PC-9 (cell line): Measurements from ENCODE around the gene LMF1. TPM values are rescaled to one million over a fixed set of nuclear protein-coding genes. Genes with fewer than 3 reads are reported as not detected.

Experiments used
- Bru-seq: library from RNA; stranded (reverse); fragments of 400-500 nt; gene quantifications from one replicate; lab custom pipeline; 2021; lab: Mats Ljungman, UMichigan
- BruChase-seq, 2 experiments: library from RNA; stranded (reverse); fragments of 400-500 nt; gene quantifications; one replicate each; lab custom pipeline; 2021; lab: Mats Ljungman, UMichigan
- BruUV-seq: library from RNA; stranded (reverse); fragments of 400-500 nt; replicated peaks from 2 replicates; lab custom pipeline; 2021; lab: Mats Ljungman, UMichigan
- CTCF ChIA-PET: fragments of 300-600 bp; sonication (Branson Sonifier 250); formaldehyde crosslinking; loops from one replicate; lab custom pipeline; 2022; ENCODE audit warnings: antibody characterized with exemption; lab: Charles Lee
- POLR2A ChIA-PET: fragments of 300-600 bp; sonication (Branson Sonifier 250); formaldehyde crosslinking; loops from one replicate; lab custom pipeline; 2022; ENCODE audit warnings: antibody characterized with exemption; ENCODE audit not compliant: unreplicated experiment; lab: Charles Lee
- DNase-seq, 2 experiments: peaks; one replicate each; pipeline versions ENCODE4 v3.0.0 to v3.0.0-alpha.2; 2015 to 2022; ENCODE audit warnings: mixed read lengths in 1 of 2
- H2AFZ ChIP-seq: fragments of 200-600 bp; sonication (generic); 2 replicates; pipeline ENCODE4 v1.8.1; 2017; ENCODE audit warnings: antibody characterized with exemption
- H3F3A ChIP-seq: fragments of 200-600 bp; sonication (generic); 2 replicates; pipeline ENCODE4 v1.8.1; 2017; ENCODE audit warnings: antibody characterized with exemption, mild to moderate bottlenecking, low read depth; ENCODE audit not compliant: insufficient read depth
- H3K27ac ChIP-seq: fragments of 200-600 bp; sonication (generic); 2 replicates; pipeline ENCODE4 v1.6.1; 2016; ENCODE audit warnings: mixed run types
- H3K27me3 ChIP-seq: fragments of 200-600 bp; sonication (generic); 2 replicates; pipeline ENCODE4 v1.6.1; 2016; ENCODE audit warnings: low read depth, mixed run types; ENCODE audit not compliant: insufficient read depth
- H3K36me3 ChIP-seq: fragments of 200-600 bp; sonication (generic); 2 replicates; pipeline ENCODE4 v1.6.1; 2016; ENCODE audit warnings: low read depth, mixed run types
- H3K4me1 ChIP-seq: fragments of 200-600 bp; sonication (generic); replicated peaks from 2 replicates; pipeline ENCODE4 v1.6.1; 2016; ENCODE audit warnings: mixed run types; ENCODE audit not compliant: insufficient read depth
- H3K4me2 ChIP-seq: fragments of 200-600 bp; sonication (generic); 2 replicates; pipeline ENCODE4 v1.6.1; 2017; ENCODE audit warnings: mixed run types
- H3K4me3 ChIP-seq: fragments of 200-600 bp; sonication (generic); 2 replicates; pipeline ENCODE4 v1.6.1; 2016; ENCODE audit warnings: mixed run types
- H3K79me2 ChIP-seq: fragments of 200-600 bp; sonication (generic); 2 replicates; pipeline ENCODE4 v1.6.1; 2017; ENCODE audit warnings: low read depth, mixed run types
- H3K9me2 ChIP-seq: fragments of 200-600 bp; sonication (generic); 2 replicates; pipeline ENCODE4 v1.8.1; 2017; ENCODE audit warnings: mild to moderate bottlenecking; ENCODE audit not compliant: insufficient read depth
- H3K9me3 ChIP-seq: fragments of 200-600 bp; sonication (generic); 2 replicates; pipeline ENCODE4 v1.8.1; 2016; ENCODE audit warnings: low read depth; ENCODE audit not compliant: insufficient read depth
- H4K20me1 ChIP-seq: fragments of 200-600 bp; sonication (generic); 2 replicates; pipeline ENCODE4 v1.8.1; 2017; ENCODE audit not compliant: insufficient read depth
- CTCF ChIP-seq: fragments of 200-600 bp; sonication (generic); conservative IDR thresholded peaks from 2 replicates; pipeline ENCODE4 v1.6.1; 2017; ENCODE audit warnings: mixed run types, antibody characterized with exemption, mild to moderate bottlenecking, moderate library complexity
- EZH2 ChIP-seq: fragments of 200-600 bp; sonication (generic); IDR thresholded peaks from 2 replicates; pipeline ENCODE4 v1.8.0; 2017; ENCODE audit warnings: antibody characterized with exemption, low read depth
- intact Hi-C: fragments of 100-400 bp; cut with micrococcal nuclease; formaldehyde crosslinking; loops from one replicate; pipeline ENCODE4 v1.10.0; 2022; ENCODE audit not compliant: unreplicated experiment
- long read RNA-seq: library from polyadenylated mRNA; stranded (forward); transcript quantifications from one replicate; pipeline ENCODE4 v2.0.0, GENCODE V29; 2022
- total RNA-seq: library from RNA; stranded (reverse); gene quantifications from 2 replicates; pipeline ENCODE4 v1.2.3, GENCODE V29; 2021

LMF1 gene
- total RNA-seq (31.3 and 35.6 TPM in 2 replicates), Bru-seq, nascent RNA (percentile 49 among the genes with signal in this experiment), BruChase-seq, experiment 1, labeled RNA remaining after a 2-hour chase (percentile 64 among the genes with signal in this experiment), BruChase-seq, experiment 2, labeled RNA remaining after a 6-hour chase (percentile 59 among the genes with signal in this experiment)
- long read RNA-seq, partial matches to known transcripts: 0 of 7 reads
- long read RNA-seq, other reads (novel, unspliced or antisense): 4 of 7 reads

- H3K79me2 ChIP-seq: peaks cover 8% of the 10 kb centered on the region; the same call in 1 of the 2 replicates
- no peaks in the 10 kb centered on the region for H3K9me2 ChIP-seq
- ChIA-PET POLR2A (no interaction called here), CTCF (no interaction called here)
- no peaks in the 10 kb centered on the region for H3K36me3 ChIP-seq
- H3K4me1 ChIP-seq: peaks cover 12% of the 10 kb centered on the region
- peak within 1 kb of the TSS; percentile 85 for H2AFZ ChIP-seq
- no TSS peak for BruUV-seq
- H3K27me3 ChIP-seq: peaks cover 33% of the 10 kb centered on the region
- H3K9me3 ChIP-seq: no peaks in the 10 kb centered on the region
- peak within 1 kb of the TSS; percentile 85 for H3K4me2 ChIP-seq
- H3K27ac ChIP-seq: peak within 1 kb of the TSS; percentile 30; the same call in 1 of the 2 replicates
- intact Hi-C loops: loop anchor here (5.0 to 10.0 kb wide), 2 partner anchors 156 to 259 kb away; no protein-coding TSS in a partner anchor
- DNase-seq: peak; percentile 67 to 99
- H4K20me1 ChIP-seq: no peaks in the 10 kb centered on the region; the same call in 1 of the 2 replicates
- peaks cover 6% of the 10 kb centered on the region; the same call in 1 of the 2 replicates for H3F3A ChIP-seq
- peak within 1 kb of the TSS; percentile 85 for H3K4me3 ChIP-seq
- TF ChIP-seq CTCF (no peak), EZH2 (no peak)
Observed at GRCh38 chr16:970766-971581, at the start of gene LMF1. TSS of gene LMF1 (minus strand) at chr16:970984. CDS start at chr16:970980, 4 bp downstream.

- ChIA-PET CTCF (no interaction called here), POLR2A (no interaction called here)
- no peaks in the 10 kb centered on the region for H3K36me3 ChIP-seq
- peaks cover 74% of the 10 kb centered on the region for H3K27me3 ChIP-seq
- no peaks in the 10 kb centered on the region for H3K4me1 ChIP-seq
- H3K4me2 ChIP-seq: peak overlapping the region; percentile 50; the same call in 1 of the 2 replicates
- H3K79me2 ChIP-seq: no peaks in the 10 kb centered on the region
- DNase-seq: no peak
- TF ChIP-seq EZH2 (0 out of 2 replicates have a peak, but pooled peaks have one; percentile 65), CTCF (no peak)
- intact Hi-C loops: no loop called here
- no peaks in the 10 kb centered on the region for H3K9me2 ChIP-seq
- no peaks in the 10 kb centered on the region for H3F3A ChIP-seq
- no peak overlapping the region for H2AFZ ChIP-seq
- H3K4me3 ChIP-seq: no peak overlapping the region
- H3K27ac ChIP-seq: no peak overlapping the region
- BruUV-seq: no TSS peak
- H4K20me1 ChIP-seq: no peaks in the 10 kb centered on the region
- H3K9me3 ChIP-seq: no peaks in the 10 kb centered on the region
Observed at GRCh38 chr16:1020091-1020399, 49.3 kb upstream of the LMF1 start.

- intact Hi-C loops: no loop called here
- CTCF ChIA-PET: no interaction called here
Observed at GRCh38 chr16:1019231-1020090, 48.7 kb upstream of the LMF1 start.

More at GRCh38 chr16:1019231-1020090, 48.7 kb upstream of the LMF1 start:
- Histone ChIP-seq H4K20me1 (no peaks in the 10 kb centered on the region), H3K9me3 (no peaks in the 10 kb centered on the region), H3K4me2 (peak overlapping the region; percentile 50; the same call in 1 of the 2 replicates), H3K9me2 (no peaks in the 10 kb centered on the region), H3K27ac (no peak overlapping the region), H2AFZ (no peak overlapping the region), H3F3A (no peaks in the 10 kb centered on the region), H3K4me3 (peak overlapping the region; percentile 10; the same call in 1 of the 2 replicates), H3K4me1 (no peaks in the 10 kb centered on the region), H3K27me3 (peaks cover 71% of the 10 kb centered on the region), H3K36me3 (no peaks in the 10 kb centered on the region), H3K79me2 (no peaks in the 10 kb centered on the region)
- no TSS peak for BruUV-seq
- no peak for DNase-seq
- no peak; the same call in 1 of the 2 replicates for TF ChIP-seq EZH2
- TF ChIP-seq CTCF: no peak
- POLR2A ChIA-PET: no interaction called here
